HepG2 (cell line): ENCODE measurements around the gene CEMP1. TPM values are rescaled to one million over a fixed set of nuclear protein-coding genes. Genes with fewer than 3 reads are reported as not detected.
A peak's percentile ranks its signal among the peaks of the same experiment; 100 is the strongest.

ENCODE experiments used
- CREM ChIP-seq, 2 experiments: sonication (generic) in 1 of 2; formaldehyde crosslinking in 1 of 2; IDR thresholded peaks; 2 replicates each; pipeline versions ENCODE4 v1.4.0 to v1.6.1; 2016 to 2020; ENCODE audit warnings: antibody characterized with exemption in 1 of 2, mild to moderate bottlenecking in 1 of 2, missing genetic modification reagents in 1 of 2
- ETV6 ChIP-seq: sonication (generic); formaldehyde crosslinking; conservative IDR thresholded peaks from 2 replicates; pipeline ENCODE4 v1.4.0; 2020; ENCODE audit warnings: missing genetic modification reagents
- IRF2 ChIP-seq: IDR thresholded peaks from 2 replicates; pipeline ENCODE4 v1.6.1; 2018; ENCODE audit warnings: missing genetic modification reagents, missing compliant biosample characterization
- MEIS2 ChIP-seq: sonication (generic); formaldehyde crosslinking; IDR thresholded peaks from 2 replicates; pipeline ENCODE4 v1.9.0; 2021; ENCODE audit warnings: mild to moderate bottlenecking, missing genetic modification reagents
- ONECUT2 ChIP-seq: sonication (generic); formaldehyde crosslinking; IDR thresholded peaks from 2 replicates; pipeline ENCODE4 v1.4.0; 2020; ENCODE audit warnings: missing genetic modification reagents
- SMAD3 ChIP-seq: sonication (generic); formaldehyde crosslinking; IDR thresholded peaks from 2 replicates; pipeline ENCODE4 v1.4.0; 2020; ENCODE audit warnings: missing genetic modification reagents
- SP1 ChIP-seq, 2 experiments: fragments of 450-650 bp in 1 of 2; sonication (generic) in 1 of 2; formaldehyde crosslinking in 1 of 2; IDR thresholded peaks; 2 replicates each; pipeline versions ENCODE4 v1.4.0 to v1.6.1; 2016 to 2020; ENCODE audit warnings: missing genetic modification reagents in 1 of 2
- SP2 ChIP-seq: sonication (generic); formaldehyde crosslinking; IDR thresholded peaks from 2 replicates; pipeline ENCODE4 v1.5.1; 2020; ENCODE audit warnings: mild to moderate bottlenecking, missing genetic modification reagents
- SPEN ChIP-seq: sonication (generic); formaldehyde crosslinking; IDR thresholded peaks from 2 replicates; pipeline ENCODE4 v1.5.1; 2020; ENCODE audit warnings: low read depth, mild to moderate bottlenecking, missing genetic modification reagents
- ZNF24 ChIP-seq: fragments of 450-650 bp; IDR thresholded peaks from 2 replicates; pipeline ENCODE4 v1.6.1; 2017; ENCODE audit warnings: antibody characterized with exemption, mild to moderate bottlenecking
- ZNF317 ChIP-seq: sonication (generic); formaldehyde crosslinking; IDR thresholded peaks from 2 replicates; pipeline ENCODE4 v1.5.0; 2020; ENCODE audit warnings: mild to moderate bottlenecking, missing genetic modification reagents
- ZNF556 ChIP-seq: sonication (generic); formaldehyde crosslinking; IDR thresholded peaks from 2 replicates; pipeline ENCODE4 v1.4.0; 2020; ENCODE audit warnings: mild to moderate bottlenecking, missing genetic modification reagents, borderline replicate concordance
- ZNF607 ChIP-seq: sonication (generic); formaldehyde crosslinking; IDR thresholded peaks from 2 replicates; pipeline ENCODE4 v1.5.1; 2020; ENCODE audit warnings: missing genetic modification reagents, mild to moderate bottlenecking, borderline replicate concordance
- ZNF788 ChIP-seq: sonication (generic); formaldehyde crosslinking; IDR thresholded peaks from 2 replicates; pipeline ENCODE4 v1.5.0; 2020; ENCODE audit warnings: mild to moderate bottlenecking, missing genetic modification reagents, borderline replicate concordance
- polyA plus RNA-seq, 8 experiments: library from polyadenylated mRNA; depleted of rRNA in 3 of 8; stranded (reverse) in 7 of 8; unstranded in 1 of 8; fragments of >200 nt; fragmentation: Illumina TruSeq in 4 of 8; extraction: Trizol in 4 of 8; gene quantifications; 2 replicates each; pipeline versions ENCODE4 v1.2.1 to v1.2.3, GENCODE V29; 2011 to 2016; ENCODE audit warnings: low read depth in 4 of 8, missing spikeins in 1 of 8, mixed read lengths in 1 of 8; ENCODE audit not compliant: insufficient read depth in 1 of 8
- total RNA-seq, 5 experiments: library from RNA; depleted of rRNA; stranded (reverse); fragments of >200 nt; fragmentation: Illumina TruSeq; extraction: Trizol; gene quantifications; 2 replicates each; pipeline ENCODE4 v1.2.3, GENCODE V29; 2016; ENCODE audit warnings: low read depth in 1 of 5
- TF ChIP-seq, protein P1 (sequence below): sonication (generic); formaldehyde crosslinking; IDR thresholded peaks from 2 replicates; pipeline ENCODE4 v1.5.0; 2020; ENCODE audit warnings: mild to moderate bottlenecking, missing genetic modification reagents
- TF ChIP-seq, protein P2 (sequence below): sonication (generic); formaldehyde crosslinking; IDR thresholded peaks from 2 replicates; pipeline ENCODE4 v1.4.0; 2020; ENCODE audit warnings: mild to moderate bottlenecking, missing genetic modification reagents
- TF ChIP-seq, protein P3 (sequence below): sonication (generic); formaldehyde crosslinking; IDR thresholded peaks from 2 replicates; pipeline ENCODE4 v1.5.0; 2020; ENCODE audit warnings: missing genetic modification reagents
- TF ChIP-seq, protein P4 (sequence below): IDR thresholded peaks from 2 replicates; pipeline ENCODE4 v1.6.1; 2016
- TF ChIP-seq, protein P5 (sequence below): IDR thresholded peaks from 2 replicates; pipeline ENCODE4 v1.6.1; 2016; ENCODE audit warnings: low read depth
- TF ChIP-seq, protein P6 (sequence below): sonication (generic); formaldehyde crosslinking; IDR thresholded peaks from 2 replicates; pipeline ENCODE4 v1.9.0; 2021; ENCODE audit warnings: missing genetic modification reagents, mild to moderate bottlenecking, borderline replicate concordance

Gene CEMP1
- total and polyA plus RNA-seq, 2 of the 13 experiments (the other 11 are each of a cell fraction or from before 2014, with no cell fraction given) = not detected

DNA sequence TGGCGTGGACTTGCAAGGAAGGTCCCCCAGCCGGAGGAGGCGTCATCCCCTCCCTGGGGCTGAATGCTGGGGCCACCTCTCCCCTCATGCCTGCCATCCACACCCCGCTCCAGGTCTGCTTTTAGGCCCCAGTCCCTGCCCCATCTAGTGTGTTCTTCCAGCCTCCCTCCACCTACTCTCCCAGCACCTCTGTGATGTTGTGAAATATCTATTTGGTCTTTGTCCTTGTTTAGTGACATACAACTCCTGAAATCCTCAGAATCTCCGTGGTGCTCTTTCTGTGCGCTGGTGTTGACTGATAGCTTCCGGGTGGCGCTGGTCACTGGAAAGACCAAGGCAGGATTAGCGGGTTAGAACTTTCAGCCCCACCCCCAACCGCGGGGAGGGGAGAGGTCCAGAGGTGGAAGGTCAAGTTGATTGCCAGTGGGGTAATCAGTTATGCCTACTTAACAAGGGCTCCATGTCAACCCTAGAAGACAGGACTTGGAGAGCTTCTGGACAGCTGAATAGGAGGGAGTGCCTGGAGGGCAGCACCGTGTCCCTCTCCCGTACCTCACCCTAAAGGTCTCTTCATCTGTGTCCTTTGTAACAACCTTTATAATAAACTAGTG, 46.2 kb downstream of the CEMP1 start (continued):
- TF ChIP-seq, protein P1, sequence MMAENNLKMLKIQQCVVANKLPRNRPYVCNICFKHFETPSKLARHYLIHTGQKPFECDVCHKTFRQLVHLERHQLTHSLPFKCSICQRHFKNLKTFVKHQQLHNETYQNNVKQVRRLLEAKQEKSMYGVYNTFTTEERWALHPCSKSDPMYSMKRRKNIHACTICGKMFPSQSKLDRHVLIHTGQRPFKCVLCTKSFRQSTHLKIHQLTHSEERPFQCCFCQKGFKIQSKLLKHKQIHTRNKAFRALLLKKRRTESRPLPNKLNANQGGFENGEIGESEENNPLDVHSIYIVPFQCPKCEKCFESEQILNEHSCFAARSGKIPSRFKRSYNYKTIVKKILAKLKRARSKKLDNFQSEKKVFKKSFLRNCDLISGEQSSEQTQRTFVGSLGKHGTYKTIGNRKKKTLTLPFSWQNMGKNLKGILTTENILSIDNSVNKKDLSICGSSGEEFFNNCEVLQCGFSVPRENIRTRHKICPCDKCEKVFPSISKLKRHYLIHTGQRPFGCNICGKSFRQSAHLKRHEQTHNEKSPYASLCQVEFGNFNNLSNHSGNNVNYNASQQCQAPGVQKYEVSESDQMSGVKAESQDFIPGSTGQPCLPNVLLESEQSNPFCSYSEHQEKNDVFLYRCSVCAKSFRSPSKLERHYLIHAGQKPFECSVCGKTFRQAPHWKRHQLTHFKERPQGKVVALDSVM (CRISPR knock-in tag) = peak; percentile 49; the same call in 1 of the 2 replicates
- TF ChIP-seq ETV6 (CRISPR knock-in tag) (0 out of 2 replicates have a peak, but pooled peaks have one; percentile 38), SP2 (no peak), MEIS2 (CRISPR knock-in tag) (peak; percentile 70; the same call in 1 of the 2 replicates), ZNF317 (CRISPR knock-in tag) (peak; percentile 53; the same call in 1 of the 2 replicates), SP1 (IDR thresholded peaks at IDR 0.05) (no peak), SP1 (CRISPR knock-in tag; IDR thresholded peaks at IDR 0.05) (peak; percentile 31; the same call in 1 of the 2 replicates), ZNF24 (0 out of 2 replicates have a peak, but pooled peaks have one; percentile 23), SMAD3 (CRISPR knock-in tag) (peak; percentile 56; the same call in 1 of the 2 replicates), ONECUT2 (peak; percentile 26; the same call in 1 of the 2 replicates), IRF2 (CRISPR knock-in tag) (peak; percentile 75), ZNF788 (peak; percentile 81; the same call in 1 of the 2 replicates), SPEN (peak; percentile 76; the same call in 1 of the 2 replicates), ZNF556 (CRISPR knock-in tag) (peak; percentile 58; the same call in 1 of the 2 replicates), CREM (IDR thresholded peaks at IDR 0.05) (peak; percentile 69), CREM (CRISPR knock-in tag; IDR thresholded peaks at IDR 0.05) (no peak), ZNF607 (CRISPR knock-in tag) (peak; percentile 84; the same call in 1 of the 2 replicates)
- TF ChIP-seq, protein P2, sequence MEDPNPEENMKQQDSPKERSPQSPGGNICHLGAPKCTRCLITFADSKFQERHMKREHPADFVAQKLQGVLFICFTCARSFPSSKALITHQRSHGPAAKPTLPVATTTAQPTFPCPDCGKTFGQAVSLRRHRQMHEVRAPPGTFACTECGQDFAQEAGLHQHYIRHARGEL (CRISPR knock-in tag) = no peak
- TF ChIP-seq, protein P3, sequence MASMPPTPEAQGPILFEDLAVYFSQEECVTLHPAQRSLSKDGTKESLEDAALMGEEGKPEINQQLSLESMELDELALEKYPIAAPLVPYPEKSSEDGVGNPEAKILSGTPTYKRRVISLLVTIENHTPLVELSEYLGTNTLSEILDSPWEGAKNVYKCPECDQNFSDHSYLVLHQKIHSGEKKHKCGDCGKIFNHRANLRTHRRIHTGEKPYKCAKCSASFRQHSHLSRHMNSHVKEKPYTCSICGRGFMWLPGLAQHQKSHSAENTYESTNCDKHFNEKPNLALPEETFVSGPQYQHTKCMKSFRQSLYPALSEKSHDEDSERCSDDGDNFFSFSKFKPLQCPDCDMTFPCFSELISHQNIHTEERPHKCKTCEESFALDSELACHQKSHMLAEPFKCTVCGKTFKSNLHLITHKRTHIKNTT (CRISPR knock-in tag) = no peak
- TF ChIP-seq, protein P4, sequence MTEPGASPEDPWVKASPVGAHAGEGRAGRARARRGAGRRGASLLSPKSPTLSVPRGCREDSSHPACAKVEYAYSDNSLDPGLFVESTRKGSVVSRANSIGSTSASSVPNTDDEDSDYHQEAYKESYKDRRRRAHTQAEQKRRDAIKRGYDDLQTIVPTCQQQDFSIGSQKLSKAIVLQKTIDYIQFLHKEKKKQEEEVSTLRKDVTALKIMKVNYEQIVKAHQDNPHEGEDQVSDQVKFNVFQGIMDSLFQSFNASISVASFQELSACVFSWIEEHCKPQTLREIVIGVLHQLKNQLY (CRISPR knock-in tag) = 0 out of 2 replicates have a peak, but pooled peaks have one; percentile 27
- TF ChIP-seq, protein P5, sequence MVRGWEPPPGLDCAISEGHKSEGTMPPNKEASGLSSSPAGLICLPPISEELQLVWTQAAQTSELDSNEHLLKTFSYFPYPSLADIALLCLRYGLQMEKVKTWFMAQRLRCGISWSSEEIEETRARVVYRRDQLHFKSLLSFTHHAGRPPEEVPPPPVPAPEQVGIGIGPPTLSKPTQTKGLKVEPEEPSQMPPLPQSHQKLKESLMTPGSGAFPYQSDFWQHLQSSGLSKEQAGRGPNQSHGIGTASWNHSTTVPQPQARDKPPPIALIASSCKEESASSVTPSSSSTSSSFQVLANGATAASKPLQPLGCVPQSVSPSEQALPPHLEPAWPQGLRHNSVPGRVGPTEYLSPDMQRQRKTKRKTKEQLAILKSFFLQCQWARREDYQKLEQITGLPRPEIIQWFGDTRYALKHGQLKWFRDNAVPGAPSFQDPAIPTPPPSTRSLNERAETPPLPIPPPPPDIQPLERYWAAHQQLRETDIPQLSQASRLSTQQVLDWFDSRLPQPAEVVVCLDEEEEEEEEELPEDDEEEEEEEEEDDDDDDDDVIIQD (CRISPR knock-in tag) = peak; percentile 53; the same call in 1 of the 2 replicates
- TF ChIP-seq, protein P6, sequence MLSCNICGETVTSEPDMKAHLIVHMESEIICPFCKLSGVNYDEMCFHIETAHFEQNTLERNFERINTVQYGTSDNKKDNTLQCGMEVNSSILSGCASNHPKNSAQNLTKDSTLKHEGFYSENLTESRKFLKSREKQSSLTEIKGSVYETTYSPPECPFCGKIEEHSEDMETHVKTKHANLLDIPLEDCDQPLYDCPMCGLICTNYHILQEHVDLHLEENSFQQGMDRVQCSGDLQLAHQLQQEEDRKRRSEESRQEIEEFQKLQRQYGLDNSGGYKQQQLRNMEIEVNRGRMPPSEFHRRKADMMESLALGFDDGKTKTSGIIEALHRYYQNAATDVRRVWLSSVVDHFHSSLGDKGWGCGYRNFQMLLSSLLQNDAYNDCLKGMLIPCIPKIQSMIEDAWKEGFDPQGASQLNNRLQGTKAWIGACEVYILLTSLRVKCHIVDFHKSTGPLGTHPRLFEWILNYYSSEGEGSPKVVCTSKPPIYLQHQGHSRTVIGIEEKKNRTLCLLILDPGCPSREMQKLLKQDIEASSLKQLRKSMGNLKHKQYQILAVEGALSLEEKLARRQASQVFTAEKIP = no peak
